HepG2 (cell line): ENCODE measurements around the gene IL15RA. TPM values are rescaled to one million over a fixed set of nuclear protein-coding genes. Genes with fewer than 3 reads are reported as not detected.

Experiments
- ATAC-seq: fragments of 200-7000 bp; cut with Tn5 transposase; 3 replicates; pipeline ENCODE4 v1.9.1; 2020; ENCODE audit warnings: mild to moderate bottlenecking, moderate library complexity
- BruUV-seq: library from RNA; stranded (reverse); fragments of 400-500 nt; replicated peaks from 2 replicates; lab custom pipeline; 2021; lab: Mats Ljungman, UMichigan
- CTCF ChIA-PET: fragments of 300-600 bp; formaldehyde crosslinking; extraction: SDS; loops from one replicate; lab custom pipeline; 2021; ENCODE audit warnings: low total read pairs, inconsistent platforms, low intra/inter-chr PET ratio; lab: Yijun Ruan, JAX
- POLR2A ChIA-PET: fragments of 350-600 bp; sonication (Branson Sonifier 250); formaldehyde crosslinking; loops from one replicate; lab custom pipeline; 2020; ENCODE audit warnings: antibody characterized with exemption, inconsistent platforms; lab: Yijun Ruan, JAX
- DNase-seq: peaks from one replicate; pipeline ENCODE4 v3.0.0-alpha.2; 2015; ENCODE audit warnings: low spot score
- FAIRE-seq: peaks from 3 replicates; lab custom pipeline; 2011; peaks lifted over from hg19 to GRCh38; lab: Jason Lieb, UNC
- H2AFZ ChIP-seq: one replicate; pipeline ENCODE4 v1.6.1; 2011; ENCODE audit warnings: low read length, inconsistent platforms
- H3K27ac ChIP-seq: fragments of 300-600 bp; 3 replicates; pipeline ENCODE4 v1.8.0; 2011; ENCODE audit warnings: mixed run types, mild to moderate bottlenecking, mixed read lengths, low read length, inconsistent platforms; ENCODE audit not compliant: insufficient read depth; ENCODE audit errors: extremely low read length
- H3K27me3 ChIP-seq, 2 experiments: fragments of 200-600 bp in 1 of 2; 2 replicates in 1 of 2; 3 replicates in 1 of 2; pipeline versions ENCODE4 v1.6.0 to v1.8.0; 2011; ENCODE audit warnings: low read length in 2 of 2, mild to moderate bottlenecking in 2 of 2, moderate library complexity in 2 of 2, inconsistent platforms in 1 of 2; ENCODE audit not compliant: insufficient read depth in 2 of 2, control insufficient read depth in 1 of 2
- H3K36me3 ChIP-seq, 2 experiments: fragments of 200-600 bp in 1 of 2; replicated peaks in 1 of 2; 2 replicates in 1 of 2; 3 replicates in 1 of 2; pipeline versions ENCODE4 v1.5.1 to v1.8.0; 2011; ENCODE audit warnings: low read length in 2 of 2, inconsistent platforms in 1 of 2; ENCODE audit not compliant: insufficient read depth in 2 of 2, control insufficient read depth in 1 of 2
- H3K4me1 ChIP-seq: 2 replicates; pipeline ENCODE4 v1.5.1; 2012; ENCODE audit warnings: low read length, inconsistent platforms; ENCODE audit not compliant: insufficient read depth
- H3K4me2 ChIP-seq: 2 replicates; pipeline ENCODE4 v1.6.0; 2011; ENCODE audit warnings: low read depth, low read length, inconsistent platforms
- H3K4me3 ChIP-seq, 3 experiments: fragments of 200-600 bp in 1 of 3; sonication (generic), shearing (Covaris generic) in 1 of 3; replicated peaks in 1 of 3; 2 replicates each; pipeline ENCODE4 v1.5.1; 2011 to 2016; ENCODE audit warnings: low read length in 3 of 3, inconsistent platforms in 2 of 3, low read depth in 2 of 3, mild to moderate bottlenecking in 2 of 3, control low read depth in 1 of 3, mixed read lengths in 1 of 3; ENCODE audit not compliant: insufficient read depth in 1 of 3
- H3K79me2 ChIP-seq: one replicate; pipeline ENCODE4 v1.6.1; 2011; ENCODE audit warnings: low read length, inconsistent platforms; ENCODE audit not compliant: insufficient read depth
- H3K9ac ChIP-seq: 2 replicates; pipeline ENCODE4 v1.6.0; 2011; ENCODE audit warnings: mild to moderate bottlenecking, low read depth, low read length, inconsistent platforms; ENCODE audit not compliant: insufficient read depth
- H3K9me3 ChIP-seq: 2 replicates; pipeline ENCODE4 v1.5.1; 2012; ENCODE audit warnings: mild to moderate bottlenecking, low read length
- H4K20me1 ChIP-seq: 2 replicates; pipeline ENCODE4 v1.6.0; 2011; ENCODE audit warnings: inconsistent platforms, mild to moderate bottlenecking, low read length, moderate library complexity; ENCODE audit not compliant: insufficient read depth
- FOXP1 ChIP-seq, 2 experiments: fragments of 450-650 bp in 1 of 2; IDR thresholded peaks; 2 replicates each; pipeline ENCODE4 v1.6.1; 2017 to 2018; ENCODE audit warnings: antibody characterized with exemption in 1 of 2
- HES4 ChIP-seq: sonication (generic); formaldehyde crosslinking; IDR thresholded peaks from 2 replicates; pipeline ENCODE4 v1.9.0; 2021; ENCODE audit warnings: mild to moderate bottlenecking, missing genetic modification reagents, borderline replicate concordance
- HHEX ChIP-seq: IDR thresholded peaks from 2 replicates; pipeline ENCODE4 v1.6.1; 2016; ENCODE audit warnings: control low read depth
- MAF1 ChIP-seq: sonication (generic); formaldehyde crosslinking; IDR thresholded peaks from 2 replicates; pipeline ENCODE4 v1.5.0; 2020; ENCODE audit warnings: missing genetic modification reagents, borderline replicate concordance
- MBD4 ChIP-seq: IDR thresholded peaks from 2 replicates; pipeline ENCODE4 v1.6.1; 2012; ENCODE audit warnings: low read length, inconsistent platforms, borderline replicate concordance
- PCBP1 ChIP-seq: fragments of 200-400 bp; formaldehyde crosslinking; IDR thresholded peaks from 2 replicates; pipeline ENCODE4 v1.6.1; 2017; ENCODE audit warnings: mild to moderate bottlenecking, low read depth, low read length, borderline replicate concordance
- PHB2 ChIP-seq: fragments of 450-650 bp; IDR thresholded peaks from 2 replicates; pipeline ENCODE4 v1.6.1; 2018; ENCODE audit not compliant: partially characterized antibody
- ZBTB1 ChIP-seq: sonication (generic); formaldehyde crosslinking; IDR thresholded peaks from 2 replicates; pipeline ENCODE4 v1.4.0; 2020; ENCODE audit warnings: missing genetic modification reagents, borderline replicate concordance
- ZIK1 ChIP-seq: sonication (generic); formaldehyde crosslinking; IDR thresholded peaks from 2 replicates; pipeline ENCODE4 v1.5.0; 2020; ENCODE audit warnings: mild to moderate bottlenecking, low read depth, missing genetic modification reagents, borderline replicate concordance
- WGBS: methylation state at CpG from one replicate; pipeline ENCODE4 v1.1.6; 2017; ENCODE audit warnings: low lambda C conversion rate; 5-methylcytosine and 5-hydroxymethylcytosine counted together
- in situ Hi-C: cut with HindIII; loops from 2 replicates; pipeline ENCODE4 v1.10.0; 2017; ENCODE audit warnings: low pct_unique_long_range_greater_than_20kb; ENCODE audit not compliant: extremely low pct_ligation_motif_present
- intact Hi-C: fragments of 100-400 bp; cut with micrococcal nuclease; formaldehyde crosslinking; loops from one replicate; pipeline ENCODE4 v1.10.0; 2022; ENCODE audit not compliant: unreplicated experiment
- polyA plus RNA-seq, 8 experiments: library from polyadenylated mRNA; depleted of rRNA in 3 of 8; stranded (reverse) in 7 of 8; unstranded in 1 of 8; fragments of >200 nt; fragmentation: Illumina TruSeq in 4 of 8; extraction: Trizol in 4 of 8; gene quantifications; 2 replicates each; pipeline versions ENCODE4 v1.2.1 to v1.2.3, GENCODE V29; 2011 to 2016; ENCODE audit warnings: low read depth in 4 of 8, missing spikeins in 1 of 8, mixed read lengths in 1 of 8; ENCODE audit not compliant: insufficient read depth in 1 of 8
- total RNA-seq, 5 experiments: library from RNA; depleted of rRNA; stranded (reverse); fragments of >200 nt; fragmentation: Illumina TruSeq; extraction: Trizol; gene quantifications; 2 replicates each; pipeline ENCODE4 v1.2.3, GENCODE V29; 2016; ENCODE audit warnings: low read depth in 1 of 5
- TF ChIP-seq, protein P1 (sequence below): sonication (generic); formaldehyde crosslinking; IDR thresholded peaks from one replicate; pipeline ENCODE4 v1.5.1; 2020; ENCODE audit warnings: mild to moderate bottlenecking, missing genetic modification reagents; ENCODE audit errors: not compliant biosample characterization
- TF ChIP-seq, protein P2 (sequence below), 2 experiments: IDR thresholded peaks; 2 replicates each; pipeline ENCODE4 v1.6.1; 2011 to 2012; ENCODE audit warnings: low read length in 2 of 2, borderline replicate concordance in 1 of 2, low read depth in 1 of 2, mild to moderate bottlenecking in 1 of 2, moderate library complexity in 1 of 2

IL15RA gene
- total and polyA plus RNA-seq, 2 of the 13 experiments (the other 11 are each of a cell fraction or from before 2014, with no cell fraction given) = 0.53 to 0.77 TPM

DNA sequence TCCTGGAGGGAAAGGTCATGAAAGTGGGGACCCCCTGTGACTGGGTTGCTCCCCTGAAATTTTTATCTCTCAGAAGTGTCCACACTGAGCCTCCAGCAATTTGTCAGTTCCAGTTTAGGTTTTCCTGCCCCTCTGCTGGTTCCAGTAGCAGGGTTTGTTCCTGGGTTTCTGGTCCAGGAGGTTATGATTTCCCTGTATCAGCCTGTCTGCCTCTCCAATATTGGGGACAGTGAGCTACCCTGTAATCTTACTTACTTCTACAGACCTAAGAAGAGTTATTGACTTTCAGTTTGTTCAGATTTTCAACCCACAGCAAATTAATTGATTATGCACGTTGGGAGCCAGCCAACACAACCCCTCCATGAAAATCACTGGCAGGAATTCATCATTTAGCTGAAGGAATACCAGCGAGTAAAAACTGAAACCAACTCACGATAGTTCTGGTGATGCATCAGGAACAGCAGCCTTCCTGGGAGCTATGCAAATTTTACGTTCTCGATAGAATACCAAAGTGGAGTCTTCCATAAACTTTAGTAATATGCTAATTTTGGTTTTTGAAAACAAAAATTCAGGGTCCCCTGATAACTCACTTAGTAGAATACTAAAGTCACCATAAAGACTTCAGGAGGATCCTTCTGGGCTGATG lies 31.3 kb upstream of the IL15RA start:
- no peak overlapping the region for H3K9ac ChIP-seq
- no TSS peak for BruUV-seq
- H3K4me3 ChIP-seq = no peak overlapping the region
- 0% methylated on average over 5 of the region's 5 CpGs for WGBS
- intact Hi-C loops (no loop called here), in situ Hi-C loops (no loop called here)
- H3K4me2 ChIP-seq = no peak overlapping the region
- ChIA-PET CTCF (no interaction called here), POLR2A (no interaction called here)
- no peaks in the 10 kb centered on the region for H4K20me1 ChIP-seq
- FAIRE-seq = no peak
- no peak for DNase-seq
- TF ChIP-seq ZIK1 = no peak
- TF ChIP-seq, protein P1, sequence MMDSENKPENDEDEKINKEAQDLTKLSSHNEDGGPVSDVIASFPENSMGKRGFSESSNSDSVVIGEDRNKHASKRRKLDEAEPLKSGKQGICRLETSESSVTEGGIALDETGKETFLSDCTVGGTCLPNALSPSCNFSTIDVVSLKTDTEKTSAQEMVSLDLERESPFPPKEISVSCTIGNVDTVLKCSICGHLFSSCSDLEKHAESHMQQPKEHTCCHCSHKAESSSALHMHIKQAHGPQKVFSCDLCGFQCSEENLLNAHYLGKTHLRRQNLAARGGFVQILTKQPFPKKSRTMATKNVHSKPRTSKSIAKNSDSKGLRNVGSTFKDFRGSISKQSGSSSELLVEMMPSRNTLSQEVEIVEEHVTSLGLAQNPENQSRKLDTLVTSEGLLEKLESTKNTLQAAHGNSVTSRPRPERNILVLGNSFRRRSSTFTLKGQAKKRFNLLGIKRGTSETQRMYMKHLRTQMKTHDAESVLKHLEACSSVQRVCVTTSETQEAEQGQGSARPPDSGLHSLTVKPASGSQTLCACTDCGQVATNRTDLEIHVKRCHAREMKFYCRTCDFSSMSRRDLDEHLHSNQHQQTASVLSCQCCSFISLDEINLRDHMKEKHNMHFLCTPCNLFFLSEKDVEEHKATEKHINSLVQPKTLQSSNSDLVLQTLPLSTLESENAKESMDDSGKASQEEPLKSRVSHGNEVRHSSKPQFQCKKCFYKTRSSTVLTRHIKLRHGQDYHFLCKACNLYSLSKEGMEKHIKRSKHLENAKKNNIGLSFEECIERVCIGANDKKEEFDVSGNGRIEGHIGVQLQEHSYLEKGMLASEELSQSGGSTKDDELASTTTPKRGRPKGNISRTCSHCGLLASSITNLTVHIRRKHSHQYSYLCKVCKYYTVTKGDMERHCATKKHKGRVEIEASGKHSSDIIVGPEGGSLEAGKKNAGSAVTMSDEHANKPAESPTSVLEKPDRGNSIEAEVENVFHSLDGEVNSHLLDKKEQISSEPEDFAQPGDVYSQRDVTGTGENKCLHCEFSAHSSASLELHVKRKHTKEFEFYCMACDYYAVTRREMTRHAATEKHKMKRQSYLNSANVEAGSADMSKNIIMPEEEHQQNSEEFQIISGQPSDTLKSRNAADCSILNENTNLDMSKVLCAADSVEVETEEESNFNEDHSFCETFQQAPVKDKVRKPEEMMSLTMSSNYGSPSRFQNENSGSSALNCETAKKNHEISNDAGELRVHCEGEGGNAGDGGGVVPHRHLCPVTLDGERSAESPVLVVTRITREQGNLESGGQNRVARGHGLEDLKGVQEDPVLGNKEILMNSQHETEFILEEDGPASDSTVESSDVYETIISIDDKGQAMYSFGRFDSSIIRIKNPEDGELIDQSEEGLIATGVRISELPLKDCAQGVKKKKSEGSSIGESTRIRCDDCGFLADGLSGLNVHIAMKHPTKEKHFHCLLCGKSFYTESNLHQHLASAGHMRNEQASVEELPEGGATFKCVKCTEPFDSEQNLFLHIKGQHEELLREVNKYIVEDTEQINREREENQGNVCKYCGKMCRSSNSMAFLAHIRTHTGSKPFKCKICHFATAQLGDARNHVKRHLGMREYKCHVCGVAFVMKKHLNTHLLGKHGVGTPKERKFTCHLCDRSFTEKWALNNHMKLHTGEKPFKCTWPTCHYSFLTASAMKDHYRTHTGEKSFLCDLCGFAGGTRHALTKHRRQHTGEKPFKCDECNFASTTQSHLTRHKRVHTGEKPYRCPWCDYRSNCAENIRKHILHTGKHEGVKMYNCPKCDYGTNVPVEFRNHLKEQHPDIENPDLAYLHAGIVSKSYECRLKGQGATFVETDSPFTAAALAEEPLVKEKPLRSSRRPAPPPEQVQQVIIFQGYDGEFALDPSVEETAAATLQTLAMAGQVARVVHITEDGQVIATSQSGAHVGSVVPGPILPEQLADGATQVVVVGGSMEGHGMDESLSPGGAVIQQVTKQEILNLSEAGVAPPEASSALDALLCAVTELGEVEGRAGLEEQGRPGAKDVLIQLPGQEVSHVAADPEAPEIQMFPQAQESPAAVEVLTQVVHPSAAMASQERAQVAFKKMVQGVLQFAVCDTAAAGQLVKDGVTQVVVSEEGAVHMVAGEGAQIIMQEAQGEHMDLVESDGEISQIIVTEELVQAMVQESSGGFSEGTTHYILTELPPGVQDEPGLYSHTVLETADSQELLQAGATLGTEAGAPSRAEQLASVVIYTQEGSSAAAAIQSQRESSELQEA (CRISPR knock-in tag) = no peak
- TF ChIP-seq FOXP1 (IDR thresholded peaks at IDR 0.05) = no peak
- TF ChIP-seq FOXP1 (CRISPR knock-in tag; IDR thresholded peaks at IDR 0.05) = no peak
- no peak for TF ChIP-seq MBD4
- TF ChIP-seq HES4 (CRISPR knock-in tag) = no peak
- TF ChIP-seq, protein P2, sequence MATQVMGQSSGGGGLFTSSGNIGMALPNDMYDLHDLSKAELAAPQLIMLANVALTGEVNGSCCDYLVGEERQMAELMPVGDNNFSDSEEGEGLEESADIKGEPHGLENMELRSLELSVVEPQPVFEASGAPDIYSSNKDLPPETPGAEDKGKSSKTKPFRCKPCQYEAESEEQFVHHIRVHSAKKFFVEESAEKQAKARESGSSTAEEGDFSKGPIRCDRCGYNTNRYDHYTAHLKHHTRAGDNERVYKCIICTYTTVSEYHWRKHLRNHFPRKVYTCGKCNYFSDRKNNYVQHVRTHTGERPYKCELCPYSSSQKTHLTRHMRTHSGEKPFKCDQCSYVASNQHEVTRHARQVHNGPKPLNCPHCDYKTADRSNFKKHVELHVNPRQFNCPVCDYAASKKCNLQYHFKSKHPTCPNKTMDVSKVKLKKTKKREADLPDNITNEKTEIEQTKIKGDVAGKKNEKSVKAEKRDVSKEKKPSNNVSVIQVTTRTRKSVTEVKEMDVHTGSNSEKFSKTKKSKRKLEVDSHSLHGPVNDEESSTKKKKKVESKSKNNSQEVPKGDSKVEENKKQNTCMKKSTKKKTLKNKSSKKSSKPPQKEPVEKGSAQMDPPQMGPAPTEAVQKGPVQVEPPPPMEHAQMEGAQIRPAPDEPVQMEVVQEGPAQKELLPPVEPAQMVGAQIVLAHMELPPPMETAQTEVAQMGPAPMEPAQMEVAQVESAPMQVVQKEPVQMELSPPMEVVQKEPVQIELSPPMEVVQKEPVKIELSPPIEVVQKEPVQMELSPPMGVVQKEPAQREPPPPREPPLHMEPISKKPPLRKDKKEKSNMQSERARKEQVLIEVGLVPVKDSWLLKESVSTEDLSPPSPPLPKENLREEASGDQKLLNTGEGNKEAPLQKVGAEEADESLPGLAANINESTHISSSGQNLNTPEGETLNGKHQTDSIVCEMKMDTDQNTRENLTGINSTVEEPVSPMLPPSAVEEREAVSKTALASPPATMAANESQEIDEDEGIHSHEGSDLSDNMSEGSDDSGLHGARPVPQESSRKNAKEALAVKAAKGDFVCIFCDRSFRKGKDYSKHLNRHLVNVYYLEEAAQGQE (IDR thresholded peaks at IDR 0.05; ENCODE audit: borderline replicate concordance in 1 of 2, low read depth in 1 of 2, low read length in 2 of 2) = no peak
- TF ChIP-seq PHB2 = no peak
- TF ChIP-seq HHEX (CRISPR knock-in tag) = no peak
- no peak for TF ChIP-seq PCBP1
- no peak for TF ChIP-seq MAF1 (CRISPR knock-in tag)
- no peak for TF ChIP-seq ZBTB1
- no peaks in the 10 kb centered on the region for H3K36me3 ChIP-seq
- no peaks in the 10 kb centered on the region for H3K9me3 ChIP-seq
- H3K79me2 ChIP-seq = no peaks in the 10 kb centered on the region
- H3K27ac ChIP-seq = no peak overlapping the region
- peaks cover 2 to 41% of the 10 kb centered on the region in 2 experiments; a peak in 4 of 5 replicates for H3K27me3 ChIP-seq
- H3K4me1 ChIP-seq = no peaks in the 10 kb centered on the region
- H2AFZ ChIP-seq = no peak overlapping the region
- ATAC-seq = no peak
